A549 (cell line): ENCODE measurements around the gene EMB. TPM values are rescaled to one million over a fixed set of nuclear protein-coding genes. Genes with fewer than 3 reads are reported as not detected.
"Not testable (repeated sequence)": the region's sequence is repeated elsewhere in the genome, so short reads cannot be mapped to it uniquely, and the experiment has no call there.

Experiments
- ATAC-seq, 2 experiments: fragments of 200-7000 bp in 1 of 2; fragments of >200 bp in 1 of 2; cut with Nextera tagmentation in 1 of 2; cut with Tn5 transposase in 1 of 2; 3 replicates each; pipeline versions ENCODE4 v1.8.0 to v1.9.1; 2018 to 2020; ENCODE audit warnings: mild to moderate bottlenecking in 1 of 2, moderate library complexity in 1 of 2
- CTCF ChIA-PET: fragments of 300-600 bp; sonication (Branson Sonifier 250); formaldehyde crosslinking; extraction: SDS; loops from one replicate; lab custom pipeline; 2021; ENCODE audit warnings: antibody characterized with exemption, inconsistent platforms; lab: Yijun Ruan, JAX
- POLR2A ChIA-PET: fragments of 350-600 bp; formaldehyde crosslinking; extraction: SDS; loops from one replicate; lab custom pipeline; 2021; ENCODE audit warnings: antibody characterized with exemption, inconsistent platforms; lab: Yijun Ruan, JAX
- DNase-seq, 2 experiments: peaks; one replicate each; pipeline versions ENCODE4 v3.0.0 to v3.0.0-alpha.2; 2011 to 2016; ENCODE audit warnings: low read depth in 1 of 2, low spot score in 1 of 2
- FAIRE-seq: peaks from 2 replicates; lab custom pipeline; 2011; peaks lifted over from hg19 to GRCh38; lab: Jason Lieb, UNC
- H3K27ac ChIP-seq, 2 experiments: fragments of >200 bp; sonication (Bioruptor Twin); formaldehyde crosslinking; 3 replicates each; pipeline ENCODE4 v1.5.1; 2016 to 2017
- H3K4me1 ChIP-seq: fragments of >200 bp; sonication (Bioruptor Twin); formaldehyde crosslinking; 3 replicates; pipeline ENCODE4 v1.6.1; 2016
- H3K4me2 ChIP-seq: fragments of >200 bp; sonication (Bioruptor Twin); formaldehyde crosslinking; 3 replicates; pipeline ENCODE4 v1.6.1; 2016
- H3K4me3 ChIP-seq: fragments of >200 bp; sonication (Bioruptor Twin); formaldehyde crosslinking; 3 replicates; pipeline ENCODE4 v1.5.1; 2016
- H3K9me3 ChIP-seq: fragments of >200 bp; sonication (Bioruptor Twin); formaldehyde crosslinking; 3 replicates; pipeline ENCODE4 v1.6.1; 2016
- BCL3 ChIP-seq: fragments of >200 bp; sonication (Bioruptor Twin); formaldehyde crosslinking; IDR thresholded peaks from 3 replicates; pipeline ENCODE4 v1.6.1; 2016
- BHLHE40 ChIP-seq: IDR thresholded peaks from 2 replicates; pipeline ENCODE4 v1.6.1; 2012; ENCODE audit warnings: low read depth, low read length, inconsistent platforms
- CBX8 ChIP-seq: fragments of 200-600 bp; sonication (generic); IDR thresholded peaks from 2 replicates; pipeline ENCODE4 v1.6.1; 2016
- CEBPB ChIP-seq, 2 experiments: fragments of >200 bp in 1 of 2; sonication (Bioruptor Twin) in 1 of 2; formaldehyde crosslinking in 1 of 2; IDR thresholded peaks; 2 replicates each; pipeline ENCODE4 v1.6.1; 2012 to 2016
- EHF ChIP-seq: fragments of 250-450 bp; sonication (Bioruptor Pico); IDR thresholded peaks from 2 replicates; pipeline ENCODE4 v1.5.0; 2020; ENCODE audit warnings: mild to moderate bottlenecking
- EHMT2 ChIP-seq: fragments of 200-600 bp; sonication (generic); IDR thresholded peaks from 2 replicates; pipeline ENCODE4 v1.6.1; 2016; ENCODE audit warnings: antibody characterized with exemption, low read depth, mild to moderate bottlenecking, moderate library complexity
- ELK1 ChIP-seq: fragments of 150-350 bp; IDR thresholded peaks from 2 replicates; pipeline ENCODE4 v1.6.1; 2014; ENCODE audit warnings: low read depth, mild to moderate bottlenecking, low read length
- FOSB ChIP-seq: fragments of 250-450 bp; sonication (Bioruptor Pico); IDR thresholded peaks from 2 replicates; pipeline ENCODE4 v1.5.0; 2020; ENCODE audit warnings: mild to moderate bottlenecking, moderate library complexity
- FOXS1 ChIP-seq: fragments of 250-450 bp; sonication (Bioruptor Pico); IDR thresholded peaks from 2 replicates; pipeline ENCODE4 v1.5.0; 2020; ENCODE audit warnings: mild to moderate bottlenecking, moderate library complexity
- GATA3 ChIP-seq: IDR thresholded peaks from 2 replicates; pipeline ENCODE4 v1.6.1; 2012; ENCODE audit warnings: borderline replicate concordance
- HOXA7 ChIP-seq: fragments of 250-450 bp; sonication (Bioruptor Pico); IDR thresholded peaks from 2 replicates; pipeline ENCODE4 v1.5.0; 2020; ENCODE audit warnings: mild to moderate bottlenecking, moderate library complexity
- JUN ChIP-seq, 2 experiments: fragments of >200 bp; sonication (Bioruptor Twin); formaldehyde crosslinking; IDR thresholded peaks; 2 replicates in 1 of 2; 3 replicates in 1 of 2; pipeline ENCODE4 v1.6.1; 2016 to 2017
- JUNB ChIP-seq: fragments of >200 bp; sonication (Bioruptor Twin); formaldehyde crosslinking; IDR thresholded peaks from 2 replicates; pipeline ENCODE4 v1.6.1; 2016
- MAX ChIP-seq: IDR thresholded peaks from 2 replicates; pipeline ENCODE4 v1.6.1; 2012
- MAZ ChIP-seq: fragments of 150-350 bp; IDR thresholded peaks from 2 replicates; pipeline ENCODE4 v1.6.1; 2014; ENCODE audit warnings: antibody characterized with exemption, low read depth, low read length, borderline replicate concordance
- NPAS2 ChIP-seq: fragments of 250-450 bp; sonication (Bioruptor Pico); IDR thresholded peaks from 2 replicates; pipeline ENCODE4 v1.8.0; 2022; ENCODE audit warnings: mild to moderate bottlenecking, moderate library complexity, borderline replicate concordance
- PBX3 ChIP-seq: IDR thresholded peaks from 2 replicates; pipeline ENCODE4 v1.6.1; 2012
- PHF8 ChIP-seq: fragments of 200-600 bp; sonication (generic); IDR thresholded peaks from 2 replicates; pipeline ENCODE4 v1.6.1; 2016; ENCODE audit warnings: low read depth, mild to moderate bottlenecking, antibody characterized with exemption, moderate library complexity, borderline replicate concordance
- POLR2A ChIP-seq: IDR thresholded peaks from 2 replicates; pipeline ENCODE4 v1.6.1; 2012; ENCODE audit warnings: mild to moderate bottlenecking, low read length
- SMC3 ChIP-seq: fragments of >200 bp; sonication (Bioruptor Twin); formaldehyde crosslinking; IDR thresholded peaks from 3 replicates; pipeline ENCODE4 v1.6.1; 2018; ENCODE audit warnings: inconsistent platforms
- USF2 ChIP-seq: fragments of 450-650 bp; IDR thresholded peaks from 2 replicates; pipeline ENCODE4 v1.6.1; 2014; ENCODE audit warnings: antibody characterized with exemption
- ZC3H11A ChIP-seq: fragments of 450-650 bp; IDR thresholded peaks from 2 replicates; pipeline ENCODE4 v1.6.1; 2014; ENCODE audit warnings: antibody characterized with exemption, mild to moderate bottlenecking
- ZSCAN20 ChIP-seq: fragments of 250-450 bp; sonication (Bioruptor Pico); IDR thresholded peaks from 2 replicates; pipeline ENCODE4 v1.8.0; 2022; ENCODE audit warnings: mild to moderate bottlenecking, moderate library complexity
- WGBS: methylation state at CpG from one replicate; pipeline ENCODE4 v1.1.6; 2017; ENCODE audit errors: missing lambda C conversion rate; 5-methylcytosine and 5-hydroxymethylcytosine counted together
- polyA plus RNA-seq, 4 experiments: library from polyadenylated mRNA; depleted of rRNA in 3 of 4; stranded (reverse); fragments of >200 nt; fragmentation: RNase III in 1 of 4; extraction: RNeasy Plus Mini Kit Qiagen cat#74134 plus additional on column Dnase treatment in 1 of 4; gene quantifications; 2 replicates in 3 of 4; 3 replicates in 1 of 4; pipeline ENCODE4 v1.2.3, GENCODE V29; 2011 to 2017

The EMB gene
- polyA plus RNA-seq, 2 of the 4 experiments (the other 2 are of a cell fraction): 5.2 to 11.9 TPM

GRCh38 chr5:50447228-50447627 is 6.1 kb upstream of the EMB start:
- Histone ChIP-seq H3K9me3 (0 out of 3 replicates have a peak, but pooled peaks cover 2% of the 10 kb centered on the region), H3K4me2 (no peak overlapping the region), H3K4me1 (no peaks in the 10 kb centered on the region), H3K27ac (no peak overlapping the region), H3K4me3 (no peak overlapping the region)
- FAIRE-seq (no peak), ATAC-seq (no peak), DNase-seq (no peak)
- ChIA-PET POLR2A (no interaction called here), CTCF (interaction anchor here (1.1 kb wide), 1 partner anchor 10 kb away, joined by 3 read pairs; no protein-coding TSS in a partner anchor)
- TF ChIP-seq ELK1: no peak
- no peak for TF ChIP-seq JUNB
- no peak for TF ChIP-seq MAZ
- TF ChIP-seq BCL3: no peak
- TF ChIP-seq JUN (IDR thresholded peaks at IDR 0.05): no peak
- no peak for TF ChIP-seq CEBPB (IDR thresholded peaks at IDR 0.05)
- no peak for TF ChIP-seq MAX
- no peak for TF ChIP-seq PHF8
- TF ChIP-seq BHLHE40: no peak
- TF ChIP-seq NPAS2 (CRISPR knock-in tag): no peak
- no peak for TF ChIP-seq CBX8
- no peak for TF ChIP-seq POLR2A

GRCh38 chr5:50445296-50445949 is 4.3 kb upstream of the EMB start:
- no peak overlapping the region for H3K4me3 ChIP-seq
- ATAC-seq: no peak
- H3K27ac ChIP-seq: no peak overlapping the region
- no peak overlapping the region for H3K4me2 ChIP-seq
- WGBS: 43% methylated on average over 6 of the region's 6 CpGs
- no peak for FAIRE-seq
- DNase-seq: no peak
- TF ChIP-seq JUNB: no peak
- TF ChIP-seq GATA3: no peak
- TF ChIP-seq PHF8: no peak
- no peaks in the 10 kb centered on the region for H3K4me1 ChIP-seq
- ChIA-PET POLR2A (no interaction called here), CTCF (no interaction called here)
- H3K9me3 ChIP-seq: no peaks in the 10 kb centered on the region

GRCh38 chr5:50442559-50443539 is 1.8 kb upstream of the EMB start:
- H3K4me1 ChIP-seq, H3K27ac ChIP-seq, CTCF ChIA-PET, H3K4me3 ChIP-seq, DNase-seq, H3K4me2 ChIP-seq, ATAC-seq, H3K9me3 ChIP-seq: not testable (repeated sequence)
- WGBS: 33% methylated on average over 3 of the region's 4 CpGs
- POLR2A ChIA-PET: interaction anchor here (1.2 kb wide), 1 partner anchor 15 kb away, joined by 3 read pairs; no protein-coding TSS in a partner anchor
- peak; percentile 74 for FAIRE-seq

GRCh38 chr5:50441493-50441955 is 436 bp upstream of the EMB start:
- no peaks in the 10 kb centered on the region for H3K4me1 ChIP-seq
- POLR2A ChIA-PET: interaction anchor here (0.6 to 1.2 kb wide), 2 partner anchors 14 to 425 kb away, joined by 3 read pairs; no protein-coding TSS in a partner anchor
- CTCF ChIA-PET: interaction anchor here (0.6 to 0.7 kb wide), 2 partner anchors 8 to 32 kb away, joined by 3 to 4 read pairs; no protein-coding TSS in a partner anchor
- FAIRE-seq (no peak), DNase-seq (no peak), ATAC-seq (peak; percentile 7 to 42; a peak in 4 of 6 replicates)
- no peaks in the 10 kb centered on the region for H3K9me3 ChIP-seq
- 29% methylated on average over 9 of the region's 9 CpGs for WGBS
- H3K27ac ChIP-seq: peak overlapping the region; percentile 62 to 81; a peak in 5 of 6 replicates
- peak overlapping the region; percentile 45 for H3K4me2 ChIP-seq
- peak overlapping the region; percentile 54 for H3K4me3 ChIP-seq
- TF ChIP-seq EHMT2: no peak
- no peak for TF ChIP-seq EHF (CRISPR knock-in tag)
- no peak for TF ChIP-seq HOXA7 (CRISPR knock-in tag)
- no peak for TF ChIP-seq ZSCAN20 (CRISPR knock-in tag)
- no peak for TF ChIP-seq ZC3H11A
- TF ChIP-seq NPAS2 (CRISPR knock-in tag): no peak
- TF ChIP-seq SMC3: no peak
- no peak for TF ChIP-seq FOXS1 (CRISPR knock-in tag)
- no peak for TF ChIP-seq BCL3
- TF ChIP-seq FOSB (CRISPR knock-in tag): no peak
- no peak for TF ChIP-seq USF2
- TF ChIP-seq PBX3: no peak
